Left cardiac atrium (tissue), 4 donors: ENCODE measurements around the gene DNAH2. TPM values are rescaled to one million over a fixed set of nuclear protein-coding genes. Genes with fewer than 3 reads are reported as not detected.

Source experiments
- ATAC-seq, 2 donors: fragments of 200-7000 bp; cut with Tn5 transposase; one replicate each; pipeline ENCODE4 v1.9.1; 2020; ENCODE audit warnings: mild to moderate bottlenecking in 2 of 2, moderate library complexity in 2 of 2
- DNase-seq: peaks from one replicate; pipeline ENCODE4 v3.0.0-alpha.2; 2020
- intact Hi-C, 2 donors: fragments of 100-400 bp; cut with DNase I; formaldehyde crosslinking; loops; one replicate each; pipeline versions ENCODE4 v1.14.1 to v1.15.1; 2022 to 2023
- total RNA-seq, 2 donors: library from RNA; stranded (reverse); fragmentation: NEBNext Ultra II Directional; extraction: Animal tissue kit (Norgen Biotek cat#: 25700); gene quantifications; one replicate each; pipeline ENCODE4 v1.2.1, GENCODE V29; 2021
- donor health status: DM: no; HTN: yes; CAD: no.
- donor health status: DM: no; HTN: yes; CAD: no; lungs with severe emphysema.
- donor health status: DM: yes; HTN: yes; CAD: no.
- donor health status: Dilated cardiomyopathy.

The DNAH2 gene
- total RNA-seq, 2 donors from 2014 or later = 0.05 to 0.24 TPM

- DNase-seq (no peak), ATAC-seq (no peak)
- intact Hi-C loops = no loop called here
Measured at GRCh38 chr17:7701681-7702080, 15.9 kb upstream of the DNAH2 start.

- intact Hi-C loops = no loop called here
- DNase-seq (no peak), ATAC-seq (no peak)
Measured at GRCh38 chr17:7702776-7703175, 14.8 kb upstream of the DNAH2 start.

GRCh38 chr17:7703584-7704479 lies 13.7 kb upstream of the DNAH2 start:
- intact Hi-C loops = no loop called here
- ATAC-seq (peak; percentile 58 to 74), DNase-seq (peak; percentile 50)

- intact Hi-C loops = no loop called here
- DNase-seq (no peak), ATAC-seq (peak; percentile 75 to 77)
Measured at GRCh38 chr17:7704601-7705268, 12.8 kb upstream of the DNAH2 start, which contains the start of gene EFNB3. Gene EFNB3 (plus strand): TSS chr17:7705202. CDS start chr17:7705599, 397 bp downstream.

GRCh38 chr17:7705269-7706255 lies 12.0 kb upstream of the DNAH2 start:
- peak; percentile 15 to 20 for ATAC-seq
- DNase-seq = no peak
- intact Hi-C loops = no loop called here

GRCh38 chr17:7706631-7707354 lies 10.8 kb upstream of the DNAH2 start:
- DNase-seq (no peak), ATAC-seq (no peak)

GRCh38 chr17:7707446-7707845 lies 10.1 kb upstream of the DNAH2 start:
- no peak for ATAC-seq
- no peak for DNase-seq
- intact Hi-C loops = no loop called here

More at GRCh38 chr17:7706631-7707354, 10.8 kb upstream of the DNAH2 start:
- intact Hi-C loops = no loop called here

GRCh38 chr17:7707858-7708750 lies 9.4 kb upstream of the DNAH2 start:
- DNase-seq (no peak), ATAC-seq (no peak)
- intact Hi-C loops = no loop called here

GRCh38 chr17:7709031-7709430 lies 8.5 kb upstream of the DNAH2 start:
- intact Hi-C loops = no loop called here
- ATAC-seq (no peak), DNase-seq (no peak)

GRCh38 chr17:7710301-7710700 lies 7.2 kb upstream of the DNAH2 start:
- intact Hi-C loops = no loop called here
- no peak for DNase-seq
- no peak for ATAC-seq

GRCh38 chr17:7711051-7711755 lies 6.3 kb upstream of the DNAH2 start:
- no peak for ATAC-seq
- no peak for DNase-seq
- intact Hi-C loops = no loop called here

GRCh38 chr17:7712111-7712771 lies 5.3 kb upstream of the DNAH2 start:
- DNase-seq (no peak), ATAC-seq (no peak)
- intact Hi-C loops = no loop called here

GRCh38 chr17:7713782-7714181 lies 3.8 kb upstream of the DNAH2 start:
- DNase-seq = no peak
- intact Hi-C loops = no loop called here
- ATAC-seq = no peak

GRCh38 chr17:7714721-7715594 lies 2.6 kb upstream of the DNAH2 start:
- ATAC-seq (no peak), DNase-seq (no peak)
- intact Hi-C loops = no loop called here
